Gastroesophageal sphincter (tissue), 3 donors: ENCODE results near the gene ARHGAP21.

ENCODE experiments used
- EP300 ChIP-seq: sonication (generic); formaldehyde crosslinking; IDR thresholded peaks from one replicate; pipeline ENCODE4 v1.6.1; 2017; ENCODE audit warnings: antibody characterized with exemption, mild to moderate bottlenecking
- POLR2A ChIP-seq, 2 donors: fragments of 450-650 bp; IDR thresholded peaks; one replicate each; pipeline ENCODE4 v1.6.1; 2017; ENCODE audit warnings: antibody characterized with exemption in 2 of 2, mild to moderate bottlenecking in 2 of 2, moderate library complexity in 1 of 2
- POLR2AphosphoS5 ChIP-seq: sonication (generic); formaldehyde crosslinking; IDR thresholded peaks from one replicate; pipeline ENCODE4 v1.6.1; 2017; ENCODE audit warnings: antibody characterized with exemption
- TF ChIP-seq, protein P1 (sequence below), 4 experiments: fragments of 200-600 bp in 2 of 4; fragments of 450-650 bp in 2 of 4; sonication (generic) in 1 of 4; IDR thresholded peaks; one replicate each; pipeline ENCODE4 v1.5.1; 2017 to 2019; ENCODE audit warnings: antibody characterized with exemption in 4 of 4, mild to moderate bottlenecking in 2 of 4, moderate library complexity in 2 of 4

GRCh38 chr10:24623383-24623782, 100.3 kb downstream of the ARHGAP21 start:
- TF ChIP-seq EP300: no peak
- TF ChIP-seq POLR2AphosphoS5: no peak
- TF ChIP-seq, protein P1, sequence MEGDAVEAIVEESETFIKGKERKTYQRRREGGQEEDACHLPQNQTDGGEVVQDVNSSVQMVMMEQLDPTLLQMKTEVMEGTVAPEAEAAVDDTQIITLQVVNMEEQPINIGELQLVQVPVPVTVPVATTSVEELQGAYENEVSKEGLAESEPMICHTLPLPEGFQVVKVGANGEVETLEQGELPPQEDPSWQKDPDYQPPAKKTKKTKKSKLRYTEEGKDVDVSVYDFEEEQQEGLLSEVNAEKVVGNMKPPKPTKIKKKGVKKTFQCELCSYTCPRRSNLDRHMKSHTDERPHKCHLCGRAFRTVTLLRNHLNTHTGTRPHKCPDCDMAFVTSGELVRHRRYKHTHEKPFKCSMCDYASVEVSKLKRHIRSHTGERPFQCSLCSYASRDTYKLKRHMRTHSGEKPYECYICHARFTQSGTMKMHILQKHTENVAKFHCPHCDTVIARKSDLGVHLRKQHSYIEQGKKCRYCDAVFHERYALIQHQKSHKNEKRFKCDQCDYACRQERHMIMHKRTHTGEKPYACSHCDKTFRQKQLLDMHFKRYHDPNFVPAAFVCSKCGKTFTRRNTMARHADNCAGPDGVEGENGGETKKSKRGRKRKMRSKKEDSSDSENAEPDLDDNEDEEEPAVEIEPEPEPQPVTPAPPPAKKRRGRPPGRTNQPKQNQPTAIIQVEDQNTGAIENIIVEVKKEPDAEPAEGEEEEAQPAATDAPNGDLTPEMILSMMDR (IDR thresholded peaks at IDR 0.05): no peak
- no peak for TF ChIP-seq POLR2A (IDR thresholded peaks at IDR 0.05)
